Stimulated activated CD4-positive, alpha-beta T cell treated with anti-CD3 and anti-CD28 coated beads, Interleukin-1b, Interleukin-23, amount 100 ng/mL, for 4 hours (primary cell): ENCODE measurements around the gene UBR2.
"Not testable (repeated sequence)": the region's sequence is repeated elsewhere in the genome, so short reads cannot be mapped to it uniquely, and the experiment has no call there.

Source experiments
- DNase-seq, 2 donors: peaks; one replicate each; pipeline ENCODE4 v3.0.0-alpha.2; 2020; ENCODE audit warnings: low read depth in 2 of 2

UBR2 gene

GRCh38 chr6:42692137-42692911 is 128.5 kb downstream of the UBR2 start:
- DNase-seq: no peak

- DNase-seq: no peak
These were observed 130.0 kb downstream of the UBR2 start for GRCh38 chr6:42693725-42694323.

- DNase-seq: no peak
These were observed 130.8 kb downstream of the UBR2 start for GRCh38 chr6:42694586-42694985.

GRCh38 chr6:42696526-42697267 is 132.9 kb downstream of the UBR2 start:
- no peak for DNase-seq

GRCh38 chr6:42697268-42697655 is 133.4 kb downstream of the UBR2 start:
- DNase-seq: no peak

- no peak for DNase-seq
These were observed 134.4 kb downstream of the UBR2 start for GRCh38 chr6:42698217-42698616.

- DNase-seq: no peak
These were observed 138.4 kb downstream of the UBR2 start for GRCh38 chr6:42702200-42702599.

- DNase-seq: not testable (repeated sequence)
These were observed 139.0 kb downstream of the UBR2 start for GRCh38 chr6:42702786-42703185.

GRCh38 chr6:42704251-42704936 is 140.6 kb downstream of the UBR2 start:
- no peak for DNase-seq

- no peak for DNase-seq
These were observed 141.1 kb downstream of the UBR2 start for GRCh38 chr6:42704937-42705374.

- DNase-seq: no peak
These were observed 143.8 kb downstream of the UBR2 start for GRCh38 chr6:42707595-42707994.

- no peak for DNase-seq
These were observed 144.3 kb downstream of the UBR2 start for GRCh38 chr6:42708096-42708495.

GRCh38 chr6:42709871-42710270 is 146.0 kb downstream of the UBR2 start:
- DNase-seq: no peak

GRCh38 chr6:42710316-42710715 is 146.5 kb downstream of the UBR2 start:
- no peak for DNase-seq

GRCh38 chr6:42711930-42712329 is 148.1 kb downstream of the UBR2 start:
- no peak for DNase-seq

- no peak for DNase-seq
These were observed 150.4 kb downstream of the UBR2 start for GRCh38 chr6:42714098-42714761.

GRCh38 chr6:42715871-42716270 is 152.0 kb downstream of the UBR2 start:
- no peak for DNase-seq

- DNase-seq: no peak
These were observed 156.9 kb downstream of the UBR2 start for GRCh38 chr6:42720739-42721138.

- no peak for DNase-seq
These were observed 158.7 kb downstream of the UBR2 start, which contains the start of gene PRPH2 for GRCh38 chr6:42722497-42722896. Gene PRPH2 (minus strand): TSS chr6:42722597. CDS start chr6:42722334, 263 bp downstream.

- DNase-seq: no peak
These were observed 161.0 kb downstream of the UBR2 start for GRCh38 chr6:42724825-42725224.

- no peak for DNase-seq
These were observed 162.2 kb downstream of the UBR2 start for GRCh38 chr6:42726026-42726425.
